HEK293 (cell line): Measurements from ENCODE around the gene PI3.

Experiments used
- CTCF ChIA-PET: fragments of 350-600 bp; formaldehyde crosslinking; extraction: SDS; loops from one replicate; lab custom pipeline; 2021; ENCODE audit warnings: antibody characterized with exemption; lab: Yijun Ruan, JAX
- POLR2A ChIA-PET: fragments of 300-600 bp; formaldehyde crosslinking; extraction: SDS; loops from one replicate; lab custom pipeline; 2020; ENCODE audit warnings: antibody characterized with exemption, inconsistent platforms; lab: Yijun Ruan, JAX
- H3K27ac ChIP-seq: fragments of 200-500 bp; sonication (Bioruptor generic); 2 replicates; pipeline ENCODE4 v1.5.1; 2014; ENCODE audit warnings: low read depth, low read length, control low read depth, inconsistent platforms; ENCODE audit errors: extremely low read depth
- H3K36me3 ChIP-seq, 2 experiments: fragments of 200-500 bp in 1 of 2; sonication (Bioruptor generic) in 1 of 2; 1 replicate in 1 of 2; 2 replicates in 1 of 2; pipeline ENCODE4 v1.5.1; 2014 to 2017; ENCODE audit warnings: inconsistent platforms in 2 of 2, low read length in 2 of 2; ENCODE audit not compliant: control insufficient read depth in 2 of 2, insufficient read depth in 1 of 2
- H3K4me1 ChIP-seq: fragments of 200-500 bp; sonication (Bioruptor generic); 2 replicates; pipeline ENCODE4 v1.5.1; 2014; ENCODE audit warnings: mild to moderate bottlenecking, low read length, inconsistent platforms; ENCODE audit not compliant: control insufficient read depth, insufficient read depth
- H3K4me3 ChIP-seq: 2 replicates; pipeline ENCODE4 v1.5.1; 2011; ENCODE audit warnings: low read depth, mild to moderate bottlenecking, control low read depth, low read length, moderate library complexity
- H3K9me3 ChIP-seq: fragments of 200-500 bp; sonication (Bioruptor generic); 2 replicates; pipeline ENCODE4 v1.5.1; 2014; ENCODE audit warnings: low read depth, low read length, inconsistent platforms; ENCODE audit not compliant: control insufficient read depth, insufficient read depth
- KLF7 ChIP-seq: fragments of 450-650 bp; formaldehyde crosslinking; IDR thresholded peaks from 2 replicates; pipeline ENCODE4 v1.5.1; 2016; ENCODE audit warnings: missing biosample characterization, missing genetic modification characterization, borderline replicate concordance
- ZNF239 ChIP-seq: fragments of 450-650 bp; formaldehyde crosslinking; IDR thresholded peaks from 2 replicates; pipeline ENCODE4 v1.5.1; 2016; ENCODE audit warnings: missing biosample characterization, missing genetic modification characterization
- ZNF280C ChIP-seq: fragments of 450-650 bp; formaldehyde crosslinking; IDR thresholded peaks from 2 replicates; pipeline ENCODE4 v1.5.1; 2016; ENCODE audit warnings: missing biosample characterization, missing genetic modification characterization
- ZNF426 ChIP-seq: fragments of 450-650 bp; formaldehyde crosslinking; IDR thresholded peaks from 2 replicates; pipeline ENCODE4 v1.5.1; 2017; ENCODE audit warnings: missing biosample characterization, missing genetic modification characterization, mild to moderate bottlenecking, inconsistent platforms, moderate library complexity
- ZNF561 ChIP-seq: fragments of 450-650 bp; IDR thresholded peaks from 2 replicates; pipeline ENCODE4 v1.5.1; 2018; ENCODE audit warnings: missing biosample characterization, missing genetic modification characterization, borderline replicate concordance
- ZNF571 ChIP-seq: fragments of 450-650 bp; formaldehyde crosslinking; IDR thresholded peaks from 2 replicates; pipeline ENCODE4 v1.5.0; 2017; ENCODE audit warnings: missing biosample characterization, missing genetic modification characterization
- ZNF610 ChIP-seq: fragments of 450-650 bp; formaldehyde crosslinking; IDR thresholded peaks from 2 replicates; pipeline ENCODE4 v1.5.1; 2016; ENCODE audit warnings: missing biosample characterization, missing genetic modification characterization, borderline replicate concordance
- ZNF626 ChIP-seq: fragments of 450-650 bp; sonication (Bioruptor Pico); formaldehyde crosslinking; IDR thresholded peaks from 2 replicates; pipeline ENCODE4 v1.5.1; 2018; ENCODE audit warnings: missing biosample characterization, missing genetic modification characterization, inconsistent platforms
- TF ChIP-seq, protein P1 (sequence below): fragments of 450-650 bp; formaldehyde crosslinking; IDR thresholded peaks from 2 replicates; pipeline ENCODE4 v1.5.1; 2016; ENCODE audit warnings: missing biosample characterization, missing genetic modification characterization
- TF ChIP-seq, protein P2 (sequence below): fragments of 450-650 bp; formaldehyde crosslinking; IDR thresholded peaks from 2 replicates; pipeline ENCODE4 v1.5.1; 2017; ENCODE audit warnings: missing biosample characterization, missing genetic modification characterization
- TF ChIP-seq, protein P3 (sequence below): fragments of 450-650 bp; formaldehyde crosslinking; IDR thresholded peaks from 2 replicates; pipeline ENCODE4 v1.5.0; 2017; ENCODE audit warnings: missing biosample characterization, missing genetic modification characterization, borderline replicate concordance
- TF ChIP-seq, protein P4 (sequence below): fragments of 450-650 bp; formaldehyde crosslinking; IDR thresholded peaks from 2 replicates; pipeline ENCODE4 v1.5.1; 2017; ENCODE audit warnings: missing biosample characterization, missing genetic modification characterization

The PI3 gene

DNA sequence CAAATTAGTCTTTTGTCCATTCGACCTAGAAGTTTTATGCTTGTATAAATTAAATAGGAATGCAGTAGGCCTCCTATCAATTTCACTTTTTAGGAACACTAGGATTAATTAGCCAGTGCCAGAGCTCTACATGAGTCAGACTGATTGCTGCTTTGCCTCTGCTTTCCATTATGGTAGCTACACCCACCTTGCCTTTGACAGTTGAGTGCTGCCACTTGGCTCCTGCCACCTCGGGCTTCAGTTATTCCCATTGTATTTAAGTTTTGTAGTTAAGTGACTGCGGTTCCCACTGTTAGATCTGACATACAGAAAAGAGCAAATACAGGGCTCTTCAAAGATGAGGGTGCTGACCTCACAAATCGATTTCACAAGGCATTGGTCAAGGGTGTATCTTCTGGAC lies 33.9 kb upstream of the PI3 start (continued):
- TF ChIP-seq ZNF280C (tag by site-specific recombination), result no peak
- TF ChIP-seq, protein P1, sequence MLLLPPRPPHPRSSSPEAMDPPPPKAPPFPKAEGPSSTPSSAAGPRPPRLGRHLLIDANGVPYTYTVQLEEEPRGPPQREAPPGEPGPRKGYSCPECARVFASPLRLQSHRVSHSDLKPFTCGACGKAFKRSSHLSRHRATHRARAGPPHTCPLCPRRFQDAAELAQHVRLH, result no peak

DNA sequence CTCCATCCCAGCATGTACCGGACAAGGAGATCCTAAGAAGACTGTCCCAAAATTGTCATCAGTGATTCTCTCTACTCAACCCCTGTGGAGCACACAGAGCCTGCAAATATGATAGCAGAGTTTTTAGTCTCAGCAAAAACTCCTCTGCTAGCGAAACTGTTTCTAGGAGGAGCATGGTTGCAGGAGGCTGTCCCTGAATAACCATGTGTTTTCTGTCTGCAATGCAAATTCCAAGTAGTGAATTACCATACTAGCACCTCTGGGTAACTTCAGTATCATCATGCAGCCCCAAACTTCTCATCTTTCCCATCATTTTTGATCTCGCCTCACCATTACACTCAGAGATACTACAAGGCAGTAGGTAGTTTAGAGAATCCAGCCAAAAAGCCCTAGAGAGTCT lies 25.6 kb upstream of the PI3 start:
- Histone ChIP-seq H3K27ac (no peak overlapping the region), H3K36me3 (no peaks in the 10 kb centered on the region), H3K4me1 (no peaks in the 10 kb centered on the region), H3K9me3 (no peaks in the 10 kb centered on the region), H3K4me3 (no peak overlapping the region)
- CTCF ChIA-PET, result no interaction called here
- POLR2A ChIA-PET, result no interaction called here
- TF ChIP-seq, protein P2, sequence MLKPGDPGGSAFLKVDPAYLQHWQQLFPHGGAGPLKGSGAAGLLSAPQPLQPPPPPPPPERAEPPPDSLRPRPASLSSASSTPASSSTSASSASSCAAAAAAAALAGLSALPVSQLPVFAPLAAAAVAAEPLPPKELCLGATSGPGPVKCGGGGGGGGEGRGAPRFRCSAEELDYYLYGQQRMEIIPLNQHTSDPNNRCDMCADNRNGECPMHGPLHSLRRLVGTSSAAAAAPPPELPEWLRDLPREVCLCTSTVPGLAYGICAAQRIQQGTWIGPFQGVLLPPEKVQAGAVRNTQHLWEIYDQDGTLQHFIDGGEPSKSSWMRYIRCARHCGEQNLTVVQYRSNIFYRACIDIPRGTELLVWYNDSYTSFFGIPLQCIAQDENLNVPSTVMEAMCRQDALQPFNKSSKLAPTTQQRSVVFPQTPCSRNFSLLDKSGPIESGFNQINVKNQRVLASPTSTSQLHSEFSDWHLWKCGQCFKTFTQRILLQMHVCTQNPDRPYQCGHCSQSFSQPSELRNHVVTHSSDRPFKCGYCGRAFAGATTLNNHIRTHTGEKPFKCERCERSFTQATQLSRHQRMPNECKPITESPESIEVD (tag by site-specific recombination), result no peak
- TF ChIP-seq ZNF571 (tag by site-specific recombination), result no peak

DNA sequence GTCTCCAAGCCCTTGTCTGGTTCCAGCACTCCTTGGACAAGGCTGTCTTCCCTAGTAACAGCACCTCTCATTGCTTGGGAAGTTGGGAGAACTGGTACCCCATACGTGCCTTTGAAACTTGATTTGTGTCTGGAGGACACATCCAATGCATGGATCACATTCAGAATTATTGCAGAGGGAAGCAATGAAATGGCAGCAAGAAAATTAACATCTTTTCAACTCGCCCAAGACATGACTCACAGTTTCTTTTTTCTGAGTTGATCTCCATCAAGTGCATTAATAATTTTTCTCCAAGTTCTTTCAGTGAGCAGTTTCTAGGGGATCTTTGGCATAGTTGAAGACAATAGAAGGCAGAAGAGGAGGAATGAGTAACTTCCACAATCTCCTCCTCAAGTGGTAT lies 22.3 kb upstream of the PI3 start:
- H3K4me3 ChIP-seq, result no peak overlapping the region
- H3K36me3 ChIP-seq, result no peaks in the 10 kb centered on the region
- H3K4me1 ChIP-seq, result no peaks in the 10 kb centered on the region
- CTCF ChIA-PET, result interaction anchor here (2.2 kb wide), 1 partner anchor 14 kb away, joined by 15 read pairs; no protein-coding TSS in a partner anchor
- H3K27ac ChIP-seq, result no peak overlapping the region
- TF ChIP-seq, protein P3, sequence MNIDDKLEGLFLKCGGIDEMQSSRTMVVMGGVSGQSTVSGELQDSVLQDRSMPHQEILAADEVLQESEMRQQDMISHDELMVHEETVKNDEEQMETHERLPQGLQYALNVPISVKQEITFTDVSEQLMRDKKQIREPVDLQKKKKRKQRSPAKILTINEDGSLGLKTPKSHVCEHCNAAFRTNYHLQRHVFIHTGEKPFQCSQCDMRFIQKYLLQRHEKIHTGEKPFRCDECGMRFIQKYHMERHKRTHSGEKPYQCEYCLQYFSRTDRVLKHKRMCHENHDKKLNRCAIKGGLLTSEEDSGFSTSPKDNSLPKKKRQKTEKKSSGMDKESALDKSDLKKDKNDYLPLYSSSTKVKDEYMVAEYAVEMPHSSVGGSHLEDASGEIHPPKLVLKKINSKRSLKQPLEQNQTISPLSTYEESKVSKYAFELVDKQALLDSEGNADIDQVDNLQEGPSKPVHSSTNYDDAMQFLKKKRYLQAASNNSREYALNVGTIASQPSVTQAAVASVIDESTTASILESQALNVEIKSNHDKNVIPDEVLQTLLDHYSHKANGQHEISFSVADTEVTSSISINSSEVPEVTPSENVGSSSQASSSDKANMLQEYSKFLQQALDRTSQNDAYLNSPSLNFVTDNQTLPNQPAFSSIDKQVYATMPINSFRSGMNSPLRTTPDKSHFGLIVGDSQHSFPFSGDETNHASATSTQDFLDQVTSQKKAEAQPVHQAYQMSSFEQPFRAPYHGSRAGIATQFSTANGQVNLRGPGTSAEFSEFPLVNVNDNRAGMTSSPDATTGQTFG, result no peak
- TF ChIP-seq, protein P4, sequence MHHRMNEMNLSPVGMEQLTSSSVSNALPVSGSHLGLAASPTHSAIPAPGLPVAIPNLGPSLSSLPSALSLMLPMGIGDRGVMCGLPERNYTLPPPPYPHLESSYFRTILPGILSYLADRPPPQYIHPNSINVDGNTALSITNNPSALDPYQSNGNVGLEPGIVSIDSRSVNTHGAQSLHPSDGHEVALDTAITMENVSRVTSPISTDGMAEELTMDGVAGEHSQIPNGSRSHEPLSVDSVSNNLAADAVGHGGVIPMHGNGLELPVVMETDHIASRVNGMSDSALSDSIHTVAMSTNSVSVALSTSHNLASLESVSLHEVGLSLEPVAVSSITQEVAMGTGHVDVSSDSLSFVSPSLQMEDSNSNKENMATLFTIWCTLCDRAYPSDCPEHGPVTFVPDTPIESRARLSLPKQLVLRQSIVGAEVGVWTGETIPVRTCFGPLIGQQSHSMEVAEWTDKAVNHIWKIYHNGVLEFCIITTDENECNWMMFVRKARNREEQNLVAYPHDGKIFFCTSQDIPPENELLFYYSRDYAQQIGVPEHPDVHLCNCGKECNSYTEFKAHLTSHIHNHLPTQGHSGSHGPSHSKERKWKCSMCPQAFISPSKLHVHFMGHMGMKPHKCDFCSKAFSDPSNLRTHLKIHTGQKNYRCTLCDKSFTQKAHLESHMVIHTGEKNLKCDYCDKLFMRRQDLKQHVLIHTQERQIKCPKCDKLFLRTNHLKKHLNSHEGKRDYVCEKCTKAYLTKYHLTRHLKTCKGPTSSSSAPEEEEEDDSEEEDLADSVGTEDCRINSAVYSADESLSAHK (tag by site-specific recombination), result no peak
- TF ChIP-seq ZNF239 (tag by site-specific recombination) (no peak), ZNF610 (no peak), ZNF626 (tag by site-specific recombination) (no peak), KLF7 (tag by site-specific recombination) (no peak), ZNF426 (tag by site-specific recombination) (no peak), ZNF561 (tag by site-specific recombination) (no peak)
- POLR2A ChIA-PET, result no interaction called here
- no peaks in the 10 kb centered on the region for H3K9me3 ChIP-seq
